ENCODE measurements around the gene SDE2. TPM values are rescaled to one million over a fixed set of nuclear protein-coding genes. Genes with fewer than 3 reads are reported as not detected.
"Not testable (repeated sequence)": the region's sequence is repeated elsewhere in the genome, so short reads cannot be mapped to it uniquely, and the experiment has no call there.

Gene SDE2
- 23.9 and 32.5 TPM in 2 replicates for total RNA-seq

- DNase-seq = peak; percentile 100
Measured at GRCh38 chr1:225999227-225999911, at the start of gene SDE2. Gene SDE2, minus strand, starts transcription at chr1:225999343. Its CDS starts 31 bp downstream, at chr1:225999312.

GRCh38 chr1:226048886-226049285 lies 49.7 kb upstream of the SDE2 start:
- DNase-seq = no peak

- no peak for DNase-seq
Measured at GRCh38 chr1:226047495-226047894, 48.4 kb upstream of the SDE2 start.

GRCh38 chr1:226046240-226046639 lies 47.1 kb upstream of the SDE2 start:
- DNase-seq = no peak

GRCh38 chr1:226044514-226045101 lies 45.5 kb upstream of the SDE2 start:
- no peak for DNase-seq

- DNase-seq = no peak
Measured at GRCh38 chr1:226041419-226041818, 42.3 kb upstream of the SDE2 start.

- no peak for DNase-seq
Measured at GRCh38 chr1:226038661-226039060, 39.5 kb upstream of the SDE2 start.

- DNase-seq = no peak
Measured at GRCh38 chr1:226035915-226036314, 36.8 kb upstream of the SDE2 start.

GRCh38 chr1:226034482-226034881 lies 35.3 kb upstream of the SDE2 start:
- peak; percentile 83 for DNase-seq

GRCh38 chr1:226033991-226034390 lies 34.8 kb upstream of the SDE2 start:
- no peak for DNase-seq

GRCh38 chr1:226033582-226033981 lies 34.4 kb upstream of the SDE2 start:
- no peak for DNase-seq

GRCh38 chr1:226029568-226030225 lies 30.6 kb upstream of the SDE2 start:
- DNase-seq = no peak

GRCh38 chr1:226029093-226029496 lies 30.0 kb upstream of the SDE2 start:
- DNase-seq = no peak

- DNase-seq = no peak
Measured at GRCh38 chr1:226027538-226028217, 28.5 kb upstream of the SDE2 start.

GRCh38 chr1:226026833-226027232 lies 27.7 kb upstream of the SDE2 start:
- no peak for DNase-seq

GRCh38 chr1:226023735-226024134 lies 24.6 kb upstream of the SDE2 start:
- no peak for DNase-seq

GRCh38 chr1:226021801-226022200 lies 22.7 kb upstream of the SDE2 start:
- no peak for DNase-seq

- no peak for DNase-seq
Measured at GRCh38 chr1:226021401-226021800, 22.3 kb upstream of the SDE2 start.

- no peak for DNase-seq
Measured at GRCh38 chr1:226019572-226019971, 20.4 kb upstream of the SDE2 start.

GRCh38 chr1:226017070-226017469 lies 17.9 kb upstream of the SDE2 start:
- DNase-seq = peak; percentile 71

GRCh38 chr1:226009650-226010044 lies 10.5 kb upstream of the SDE2 start:
- no peak for DNase-seq

GRCh38 chr1:226007126-226007892 lies 8.2 kb upstream of the SDE2 start:
- not testable (repeated sequence) for DNase-seq

- DNase-seq = no peak
Measured at GRCh38 chr1:226006686-226007085, 7.5 kb upstream of the SDE2 start.

Measured in dermis blood vessel endothelial cell (primary cell).